SK-N-SH (cell line): ENCODE results near the gene UBE2E2.

Experiments used
- CTCF ChIP-seq: fragments of 200-600 bp; sonication (generic); IDR thresholded peaks from 2 replicates; pipeline ENCODE4 v1.6.1; 2017; ENCODE audit warnings: antibody characterized with exemption, mild to moderate bottlenecking, moderate library complexity
- EP300 ChIP-seq, 2 experiments: IDR thresholded peaks; 2 replicates each; pipeline versions ENCODE4 v1.4.0 to v1.6.1; 2012; ENCODE audit warnings: borderline replicate concordance in 1 of 2, low read depth in 1 of 2, low read length in 1 of 2
- GABPA ChIP-seq: IDR thresholded peaks from 2 replicates; pipeline ENCODE4 v1.4.0; 2012; ENCODE audit warnings: low read depth, mild to moderate bottlenecking
- MXI1 ChIP-seq: IDR thresholded peaks from 2 replicates; pipeline ENCODE4 v1.6.1; 2012; ENCODE audit warnings: mild to moderate bottlenecking, low read depth, low read length, improper control_type of control experiment
- POLR2AphosphoS5 ChIP-seq: IDR thresholded peaks from 2 replicates; pipeline ENCODE4 v1.6.1; 2012; ENCODE audit warnings: low read depth, low read length
- RCOR1 ChIP-seq: fragments of 150-350 bp; IDR thresholded peaks from 2 replicates; pipeline ENCODE4 v1.6.1; 2017; ENCODE audit warnings: antibody characterized with exemption, low read length
- TEAD4 ChIP-seq: IDR thresholded peaks from 2 replicates; pipeline ENCODE4 v1.4.0; 2012; ENCODE audit warnings: mild to moderate bottlenecking, borderline replicate concordance; ENCODE audit not compliant: insufficient read depth
- USF1 ChIP-seq: IDR thresholded peaks from 2 replicates; pipeline ENCODE4 v1.4.0; 2012; ENCODE audit warnings: low read depth, borderline replicate concordance
- USF2 ChIP-seq: fragments of 150-350 bp; IDR thresholded peaks from 2 replicates; pipeline ENCODE4 v1.6.1; 2017; ENCODE audit warnings: antibody characterized with exemption, low read length, low read depth, borderline replicate concordance
- ZBTB33 ChIP-seq: IDR thresholded peaks from 2 replicates; pipeline ENCODE4 v1.4.0; 2012; ENCODE audit warnings: low read depth, borderline replicate concordance

- TF ChIP-seq GABPA (no peak), USF1 (no peak), RCOR1 (no peak), MXI1 (no peak), CTCF (no peak), EP300 (IDR thresholded peaks at IDR 0.05; ENCODE audit: borderline replicate concordance in 1 of 2, low read depth in 1 of 2, low read length in 1 of 2) (no peak), POLR2AphosphoS5 (no peak), ZBTB33 (no peak), USF2 (no peak), TEAD4 (no peak)
These were observed 126.5 kb downstream of the UBE2E2 start for GRCh38 chr3:23329471-23330105.
